OCI-LY7 (cell line): Measurements from ENCODE around the gene RLF.

Experiments
- CTCF ChIP-seq: fragments of 200-600 bp; sonication (generic); conservative IDR thresholded peaks from 2 replicates; pipeline ENCODE4 v1.5.1; 2014; ENCODE audit warnings: mild to moderate bottlenecking, antibody characterized with exemption, low read length, moderate library complexity, mixed read lengths
- EZH2phosphoT487 ChIP-seq: fragments of 200-600 bp; sonication (generic); IDR thresholded peaks from 2 replicates; pipeline ENCODE4 v1.6.1; 2018; ENCODE audit warnings: low read depth, borderline replicate concordance, mild to moderate bottlenecking, mixed run types, antibody characterized with exemption, low read length, moderate library complexity, mixed read lengths

GRCh38 chr1:40267767-40268187 lies 106.6 kb downstream of the RLF start:
- TF ChIP-seq CTCF: no peak
- no peak for TF ChIP-seq EZH2phosphoT487
